Midbrain (tissue), 1 donor: ENCODE data around the gene IFRD2.
A peak's percentile ranks its signal among the peaks of the same experiment; 100 is the strongest.
"Not testable (repeated sequence)": the region's sequence is repeated elsewhere in the genome, so short reads cannot be mapped to it uniquely, and the experiment has no call there.

ENCODE experiments used
- DNase-seq: peaks from one replicate; lab custom pipeline; 2025; lab: John Stamatoyannopoulos, UW

IFRD2 gene

GRCh38 chr3:50286322-50287227 lies 5.7 kb downstream of the IFRD2 start:
- no peak for DNase-seq

GRCh38 chr3:50284121-50284520 lies 8.1 kb downstream of the IFRD2 start:
- not testable (repeated sequence) for DNase-seq

GRCh38 chr3:50279255-50280016 lies 12.8 kb downstream of the IFRD2 start:
- no peak for DNase-seq

- peak; percentile 49 for DNase-seq
Observed at GRCh38 chr3:50278880-50279224, 13.4 kb downstream of the IFRD2 start, which contains the start of gene LSMEM2. Gene LSMEM2, plus strand, starts transcription at chr3:50279087. Its CDS starts 27 bp downstream, at chr3:50279114.

GRCh38 chr3:50278123-50278879 lies 13.9 kb downstream of the IFRD2 start:
- peak; percentile 67 for DNase-seq

GRCh38 chr3:50276762-50277101 lies 15.5 kb downstream of the IFRD2 start:
- no peak for DNase-seq

GRCh38 chr3:50275996-50276761 lies 16.1 kb downstream of the IFRD2 start:
- DNase-seq, result no peak

- no peak for DNase-seq
Observed at GRCh38 chr3:50275141-50275995, 16.9 kb downstream of the IFRD2 start.

GRCh38 chr3:50274371-50275104 lies 17.7 kb downstream of the IFRD2 start:
- DNase-seq, result peak; percentile 57

- DNase-seq, result no peak
Observed at GRCh38 chr3:50273689-50274065, 18.6 kb downstream of the IFRD2 start.

- peak; percentile 93 for DNase-seq
Observed at GRCh38 chr3:50272911-50273688, 19.1 kb downstream of the IFRD2 start.

- not testable (repeated sequence) for DNase-seq
Observed at GRCh38 chr3:50272538-50272910, 19.7 kb downstream of the IFRD2 start.

- no peak for DNase-seq
Observed at GRCh38 chr3:50271314-50271936, 20.8 kb downstream of the IFRD2 start.

GRCh38 chr3:50270422-50271224 lies 21.6 kb downstream of the IFRD2 start:
- DNase-seq, result no peak

- DNase-seq, result no peak
Observed at GRCh38 chr3:50269977-50270413, 22.2 kb downstream of the IFRD2 start.

GRCh38 chr3:50269460-50269859 lies 22.8 kb downstream of the IFRD2 start:
- no peak for DNase-seq

GRCh38 chr3:50268703-50269451 lies 23.4 kb downstream of the IFRD2 start, which contains the start of gene SEMA3B:
Gene SEMA3B, plus strand, starts transcription at chr3:50269147. Its CDS starts 94 bp downstream, at chr3:50269241.
- DNase-seq, result peak; percentile 56
